RWPE2 (cell line): ENCODE results near the gene MEIS1.

Experiments used
- ATAC-seq: fragments of 200-7000 bp; cut with Tn5 transposase; 3 replicates; pipeline ENCODE4 v1.9.1; 2021; ENCODE audit warnings: low read depth
- DNase-seq: peaks from one replicate; pipeline ENCODE4 v3.0.0-alpha.2; 2020; ENCODE audit warnings: low spot score
- H3K27ac ChIP-seq: fragments of 450-650 bp; 2 replicates; pipeline ENCODE4 v1.5.1; 2017; ENCODE audit warnings: mild to moderate bottlenecking; ENCODE audit not compliant: poor library complexity, severe bottlenecking
- H3K27me3 ChIP-seq: fragments of 250-450 bp; sonication (Bioruptor Pico); 2 replicates; pipeline ENCODE4 v1.5.1; 2021; ENCODE audit warnings: mild to moderate bottlenecking, moderate library complexity; ENCODE audit not compliant: insufficient read depth, poor library complexity, severe bottlenecking
- H3K36me3 ChIP-seq: fragments of 250-450 bp; sonication (Bioruptor Pico); 2 replicates; pipeline ENCODE4 v1.5.1; 2020; ENCODE audit warnings: low read depth, mild to moderate bottlenecking, moderate library complexity
- H3K4me1 ChIP-seq: fragments of 250-450 bp; sonication (Bioruptor Pico); 2 replicates; pipeline ENCODE4 v1.5.1; 2021; ENCODE audit warnings: mild to moderate bottlenecking, moderate library complexity; ENCODE audit not compliant: insufficient read depth, poor library complexity, severe bottlenecking
- H3K4me3 ChIP-seq: fragments of 250-450 bp; sonication (Bioruptor Pico); 2 replicates; pipeline ENCODE4 v1.5.1; 2021; ENCODE audit warnings: mild to moderate bottlenecking, moderate library complexity; ENCODE audit not compliant: severe bottlenecking
- H3K9me3 ChIP-seq: fragments of 250-450 bp; sonication (Bioruptor Pico); 2 replicates; pipeline ENCODE4 v1.5.1; 2021; ENCODE audit warnings: mild to moderate bottlenecking, moderate library complexity; ENCODE audit not compliant: severe bottlenecking
- TF ChIP-seq, protein P1 (sequence below): fragments of 450-650 bp; IDR thresholded peaks from one replicate; pipeline ENCODE4 v1.5.1; 2017; ENCODE audit warnings: mild to moderate bottlenecking, moderate library complexity; ENCODE audit not compliant: poor library complexity, severe bottlenecking

Gene MEIS1

GRCh38 chr2:66467718-66468117, 32.8 kb downstream of the MEIS1 start:
- Histone ChIP-seq H3K27ac (no peak overlapping the region), H3K27me3 (no peaks in the 10 kb centered on the region), H3K9me3 (no peaks in the 10 kb centered on the region), H3K4me3 (no peak overlapping the region), H3K36me3 (peaks cover 57% of the 10 kb centered on the region), H3K4me1 (no peaks in the 10 kb centered on the region)
- no peak for DNase-seq
- no peak for ATAC-seq
- TF ChIP-seq, protein P1, sequence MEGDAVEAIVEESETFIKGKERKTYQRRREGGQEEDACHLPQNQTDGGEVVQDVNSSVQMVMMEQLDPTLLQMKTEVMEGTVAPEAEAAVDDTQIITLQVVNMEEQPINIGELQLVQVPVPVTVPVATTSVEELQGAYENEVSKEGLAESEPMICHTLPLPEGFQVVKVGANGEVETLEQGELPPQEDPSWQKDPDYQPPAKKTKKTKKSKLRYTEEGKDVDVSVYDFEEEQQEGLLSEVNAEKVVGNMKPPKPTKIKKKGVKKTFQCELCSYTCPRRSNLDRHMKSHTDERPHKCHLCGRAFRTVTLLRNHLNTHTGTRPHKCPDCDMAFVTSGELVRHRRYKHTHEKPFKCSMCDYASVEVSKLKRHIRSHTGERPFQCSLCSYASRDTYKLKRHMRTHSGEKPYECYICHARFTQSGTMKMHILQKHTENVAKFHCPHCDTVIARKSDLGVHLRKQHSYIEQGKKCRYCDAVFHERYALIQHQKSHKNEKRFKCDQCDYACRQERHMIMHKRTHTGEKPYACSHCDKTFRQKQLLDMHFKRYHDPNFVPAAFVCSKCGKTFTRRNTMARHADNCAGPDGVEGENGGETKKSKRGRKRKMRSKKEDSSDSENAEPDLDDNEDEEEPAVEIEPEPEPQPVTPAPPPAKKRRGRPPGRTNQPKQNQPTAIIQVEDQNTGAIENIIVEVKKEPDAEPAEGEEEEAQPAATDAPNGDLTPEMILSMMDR: no peak

- no peak for ATAC-seq
- H3K4me3 ChIP-seq: no peak overlapping the region
- DNase-seq: no peak
Measured at GRCh38 chr2:66469214-66469902, 34.4 kb downstream of the MEIS1 start.

GRCh38 chr2:66470199-66470598, 35.3 kb downstream of the MEIS1 start:
- DNase-seq (no peak), ATAC-seq (no peak)
- H3K4me1 ChIP-seq: no peaks in the 10 kb centered on the region
- H3K36me3 ChIP-seq: peaks cover 36% of the 10 kb centered on the region
- H3K4me3 ChIP-seq: no peak overlapping the region
- TF ChIP-seq, protein P1: no peak
- H3K27me3 ChIP-seq: no peaks in the 10 kb centered on the region
- H3K27ac ChIP-seq: no peak overlapping the region
- no peaks in the 10 kb centered on the region for H3K9me3 ChIP-seq

More at GRCh38 chr2:66469214-66469902, 34.4 kb downstream of the MEIS1 start:
- TF ChIP-seq, protein P1: no peak
- Histone ChIP-seq H3K27me3 (no peaks in the 10 kb centered on the region), H3K36me3 (peaks cover 44% of the 10 kb centered on the region), H3K9me3 (no peaks in the 10 kb centered on the region), H3K27ac (no peak overlapping the region), H3K4me1 (no peaks in the 10 kb centered on the region)

GRCh38 chr2:66472225-66472843, 37.4 kb downstream of the MEIS1 start:
- TF ChIP-seq, protein P1: no peak
- H3K27me3 ChIP-seq: no peaks in the 10 kb centered on the region
- H3K36me3 ChIP-seq: peaks cover 28% of the 10 kb centered on the region
- no peak overlapping the region for H3K4me3 ChIP-seq
- H3K4me1 ChIP-seq: no peaks in the 10 kb centered on the region
- no peaks in the 10 kb centered on the region for H3K9me3 ChIP-seq
- no peak for ATAC-seq
- H3K27ac ChIP-seq: no peak overlapping the region
- DNase-seq: no peak

DNA sequence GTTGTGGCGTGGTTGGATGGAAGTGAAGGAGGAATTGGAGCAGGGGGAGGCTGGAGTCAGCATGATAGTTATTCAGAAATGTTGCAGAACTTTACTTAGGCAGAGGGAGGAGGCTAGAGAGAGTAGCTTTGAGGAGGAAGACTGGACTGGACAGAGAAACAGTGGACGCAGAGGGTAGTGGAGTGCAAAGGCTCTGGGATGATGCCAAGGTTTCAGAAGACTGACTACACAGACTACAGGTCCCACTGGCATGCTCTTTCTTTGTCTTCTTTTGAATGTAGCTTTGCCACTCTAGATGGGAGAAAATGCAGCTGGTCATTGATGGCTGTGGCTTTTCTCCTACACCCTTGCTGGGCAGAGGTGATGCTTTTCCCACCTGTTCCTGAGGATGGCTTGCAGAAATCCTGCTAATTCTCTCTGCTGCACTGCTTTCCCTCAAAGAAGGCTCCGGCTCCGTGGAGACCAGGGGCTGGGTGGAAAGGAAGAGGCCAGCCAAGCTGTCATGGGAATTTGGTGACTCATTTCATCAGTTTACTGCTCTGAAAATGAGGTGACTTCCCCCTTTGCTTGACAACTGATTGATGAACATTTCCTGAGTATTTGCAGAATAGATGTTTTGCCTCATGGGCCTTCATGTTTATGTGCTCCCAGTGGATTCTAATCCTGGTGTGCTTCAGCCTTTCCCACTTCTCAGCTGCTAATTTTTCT, 42.4 kb downstream of the MEIS1 start:
- DNase-seq (no peak), ATAC-seq (no peak)
- Histone ChIP-seq H3K4me1 (no peaks in the 10 kb centered on the region), H3K27ac (no peak overlapping the region), H3K9me3 (no peaks in the 10 kb centered on the region), H3K4me3 (no peak overlapping the region), H3K27me3 (no peaks in the 10 kb centered on the region), H3K36me3 (peaks cover 22% of the 10 kb centered on the region)
- TF ChIP-seq, protein P1: no peak
